Esophagus squamous epithelium (tissue), 4 donors: Measurements from ENCODE around the gene BCL6.

Source experiments
- POLR2A ChIP-seq, 4 donors: fragments of 450-650 bp; IDR thresholded peaks; one replicate each; pipeline ENCODE4 v1.6.1; 2017; ENCODE audit warnings: antibody characterized with exemption in 4 of 4, mild to moderate bottlenecking in 4 of 4, moderate library complexity in 3 of 4
- TF ChIP-seq, protein P1 (sequence below), 6 experiments: fragments of 450-650 bp in 4 of 6; fragments of 200-600 bp in 2 of 6; sonication (generic) in 2 of 6; IDR thresholded peaks; one replicate each; pipeline ENCODE4 v1.5.1; 2016 to 2019; ENCODE audit warnings: antibody characterized with exemption in 6 of 6, mild to moderate bottlenecking in 4 of 6, moderate library complexity in 4 of 6

DNA sequence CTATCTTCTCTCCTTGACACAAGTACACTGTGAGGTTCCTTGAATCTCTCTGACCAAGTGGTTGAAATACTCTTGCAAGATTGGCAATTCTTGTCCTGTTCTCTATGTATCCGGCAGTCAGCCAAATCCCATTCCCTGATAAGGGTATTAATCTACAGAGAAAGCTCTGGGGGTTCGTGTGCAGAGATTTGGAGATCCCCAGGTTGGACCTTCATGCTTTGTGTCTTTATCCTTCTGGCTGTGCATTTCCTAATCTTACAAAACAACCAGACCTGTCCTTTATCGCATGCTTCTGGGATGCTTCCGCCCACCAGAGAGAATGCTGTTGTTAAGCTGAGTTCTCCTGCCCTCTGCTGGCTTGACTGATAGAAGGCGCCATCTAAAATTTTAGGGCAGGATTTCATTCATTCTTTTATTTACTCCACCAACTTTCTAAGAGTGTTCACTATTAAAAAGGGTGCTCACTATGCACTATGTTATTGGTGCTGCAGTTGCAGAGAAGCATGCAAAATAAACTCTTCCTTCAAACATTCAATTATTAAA is 66.5 kb downstream of the BCL6 start:
- TF ChIP-seq, protein P1, sequence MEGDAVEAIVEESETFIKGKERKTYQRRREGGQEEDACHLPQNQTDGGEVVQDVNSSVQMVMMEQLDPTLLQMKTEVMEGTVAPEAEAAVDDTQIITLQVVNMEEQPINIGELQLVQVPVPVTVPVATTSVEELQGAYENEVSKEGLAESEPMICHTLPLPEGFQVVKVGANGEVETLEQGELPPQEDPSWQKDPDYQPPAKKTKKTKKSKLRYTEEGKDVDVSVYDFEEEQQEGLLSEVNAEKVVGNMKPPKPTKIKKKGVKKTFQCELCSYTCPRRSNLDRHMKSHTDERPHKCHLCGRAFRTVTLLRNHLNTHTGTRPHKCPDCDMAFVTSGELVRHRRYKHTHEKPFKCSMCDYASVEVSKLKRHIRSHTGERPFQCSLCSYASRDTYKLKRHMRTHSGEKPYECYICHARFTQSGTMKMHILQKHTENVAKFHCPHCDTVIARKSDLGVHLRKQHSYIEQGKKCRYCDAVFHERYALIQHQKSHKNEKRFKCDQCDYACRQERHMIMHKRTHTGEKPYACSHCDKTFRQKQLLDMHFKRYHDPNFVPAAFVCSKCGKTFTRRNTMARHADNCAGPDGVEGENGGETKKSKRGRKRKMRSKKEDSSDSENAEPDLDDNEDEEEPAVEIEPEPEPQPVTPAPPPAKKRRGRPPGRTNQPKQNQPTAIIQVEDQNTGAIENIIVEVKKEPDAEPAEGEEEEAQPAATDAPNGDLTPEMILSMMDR (IDR thresholded peaks at IDR 0.05), result peak in 5 of 6 experiments; percentile 38 to 69 (median 51)
- no peak for TF ChIP-seq POLR2A (IDR thresholded peaks at IDR 0.05)
